ENCODE data around the gene ZNF831.

Gene ZNF831

DNA sequence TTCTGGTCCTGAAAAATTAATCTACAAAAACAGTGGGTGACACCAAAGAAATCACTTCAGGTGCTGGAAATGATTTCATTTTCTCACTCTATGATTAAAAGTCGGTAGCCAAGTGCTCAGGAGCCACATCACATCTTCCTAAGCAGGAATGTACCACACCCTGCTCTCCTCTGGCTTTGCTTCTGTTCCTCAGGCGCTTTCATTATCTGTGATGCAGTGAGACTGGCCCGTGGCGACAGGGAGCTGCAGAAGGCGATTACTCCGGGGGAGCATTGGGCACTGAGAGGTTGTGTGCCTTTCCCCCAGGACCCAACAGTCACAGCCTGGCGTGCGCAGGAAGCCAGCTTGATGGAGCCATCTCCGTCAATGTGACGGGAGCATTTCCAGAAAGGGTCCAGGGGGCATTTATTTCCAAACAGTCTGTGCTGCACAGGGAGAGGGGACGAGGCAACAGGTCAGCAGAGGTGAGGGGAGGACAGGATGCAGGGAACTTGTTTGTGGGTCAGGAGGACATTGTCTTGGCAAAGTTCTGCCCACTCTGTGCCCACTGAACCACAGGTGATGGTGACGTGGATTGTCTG, 5.6 kb upstream of the ZNF831 start:
- TF ChIP-seq GABPA (IDR thresholded peaks at IDR 0.05; ENCODE audit: low read depth) (no peak), REST (IDR thresholded peaks at IDR 0.05; ENCODE audit: insufficient replicate concordance, low read depth) (no peak), POLR2AphosphoS5 (IDR thresholded peaks at IDR 0.05; ENCODE audit: low read depth) (no peak), SPI1 (IDR thresholded peaks at IDR 0.05; ENCODE audit: borderline replicate concordance, low read depth) (no peak)
- H3K27me3 ChIP-seq (ENCODE audit: insufficient read depth, poor library complexity, severe bottlenecking), result peaks cover 3% of the 10 kb centered on the region

GRCh38 chr20:59158673-59159072, 4.9 kb upstream of the ZNF831 start:
- Histone ChIP-seq H3K27me3 (ENCODE audit: insufficient read depth, poor library complexity, severe bottlenecking) (peaks cover 3% of the 10 kb centered on the region), H3K27ac (replicated peaks) (no peak overlapping the region), H3K4me3 (replicated peaks; ENCODE audit: insufficient read depth, low read length) (no peak overlapping the region)
- TF ChIP-seq GABPA (IDR thresholded peaks at IDR 0.05; ENCODE audit: low read depth) (no peak), REST (IDR thresholded peaks at IDR 0.05; ENCODE audit: insufficient replicate concordance, low read depth) (no peak), POLR2AphosphoS5 (IDR thresholded peaks at IDR 0.05; ENCODE audit: low read depth) (no peak), SPI1 (IDR thresholded peaks at IDR 0.05; ENCODE audit: borderline replicate concordance, low read depth) (no peak)
- TF ChIP-seq, protein P1, sequence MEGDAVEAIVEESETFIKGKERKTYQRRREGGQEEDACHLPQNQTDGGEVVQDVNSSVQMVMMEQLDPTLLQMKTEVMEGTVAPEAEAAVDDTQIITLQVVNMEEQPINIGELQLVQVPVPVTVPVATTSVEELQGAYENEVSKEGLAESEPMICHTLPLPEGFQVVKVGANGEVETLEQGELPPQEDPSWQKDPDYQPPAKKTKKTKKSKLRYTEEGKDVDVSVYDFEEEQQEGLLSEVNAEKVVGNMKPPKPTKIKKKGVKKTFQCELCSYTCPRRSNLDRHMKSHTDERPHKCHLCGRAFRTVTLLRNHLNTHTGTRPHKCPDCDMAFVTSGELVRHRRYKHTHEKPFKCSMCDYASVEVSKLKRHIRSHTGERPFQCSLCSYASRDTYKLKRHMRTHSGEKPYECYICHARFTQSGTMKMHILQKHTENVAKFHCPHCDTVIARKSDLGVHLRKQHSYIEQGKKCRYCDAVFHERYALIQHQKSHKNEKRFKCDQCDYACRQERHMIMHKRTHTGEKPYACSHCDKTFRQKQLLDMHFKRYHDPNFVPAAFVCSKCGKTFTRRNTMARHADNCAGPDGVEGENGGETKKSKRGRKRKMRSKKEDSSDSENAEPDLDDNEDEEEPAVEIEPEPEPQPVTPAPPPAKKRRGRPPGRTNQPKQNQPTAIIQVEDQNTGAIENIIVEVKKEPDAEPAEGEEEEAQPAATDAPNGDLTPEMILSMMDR (IDR thresholded peaks at IDR 0.05; ENCODE audit: insufficient read depth, low read length), result no peak
- no peak for DNase-seq (ENCODE audit: low read depth in 1 of 2, low spot score in 1 of 2)

More for the DNA sequence above, 5.6 kb upstream of the ZNF831 start:
- DNase-seq (ENCODE audit: low read depth in 1 of 2, low spot score in 1 of 2), result no peak
- H3K27ac ChIP-seq (replicated peaks), result no peak overlapping the region
- no peak overlapping the region for H3K4me3 ChIP-seq (replicated peaks; ENCODE audit: insufficient read depth, low read length)

- TF ChIP-seq POLR2AphosphoS5 (IDR thresholded peaks at IDR 0.05; ENCODE audit: low read depth), result no peak
- TF ChIP-seq REST (IDR thresholded peaks at IDR 0.05; ENCODE audit: insufficient replicate concordance, low read depth), result no peak
- TF ChIP-seq SPI1 (IDR thresholded peaks at IDR 0.05; ENCODE audit: borderline replicate concordance, low read depth), result no peak
- no peak for TF ChIP-seq GABPA (IDR thresholded peaks at IDR 0.05; ENCODE audit: low read depth)
- TF ChIP-seq, protein P1 (IDR thresholded peaks at IDR 0.05; ENCODE audit: insufficient read depth, low read length), result no peak
- Histone ChIP-seq H3K27ac (replicated peaks) (no peak overlapping the region), H3K4me3 (replicated peaks; ENCODE audit: insufficient read depth, low read length) (no peak overlapping the region), H3K27me3 (ENCODE audit: insufficient read depth, poor library complexity, severe bottlenecking) (peaks cover 3% of the 10 kb centered on the region)
- no peak for DNase-seq (ENCODE audit: low read depth in 1 of 2, low spot score in 1 of 2)
These were observed 4.5 kb upstream of the ZNF831 start for GRCh38 chr20:59159091-59159490.

All from HL-60 (cell line).